Activated T-cell treated with anti-CD3 and anti-CD28 coated beads, Interleukin-2, amount 50 U/mL, for 1 hour (primary cell): ENCODE results near the gene SUGCT.
A peak's percentile ranks its signal among the peaks of the same experiment; 100 is the strongest.
"Not testable (repeated sequence)": the region's sequence is repeated elsewhere in the genome, so short reads cannot be mapped to it uniquely, and the experiment has no call there.

Experiments
- DNase-seq: peaks from one replicate; pipeline ENCODE4 v3.0.0-alpha.2; 2020

Gene SUGCT

DNA sequence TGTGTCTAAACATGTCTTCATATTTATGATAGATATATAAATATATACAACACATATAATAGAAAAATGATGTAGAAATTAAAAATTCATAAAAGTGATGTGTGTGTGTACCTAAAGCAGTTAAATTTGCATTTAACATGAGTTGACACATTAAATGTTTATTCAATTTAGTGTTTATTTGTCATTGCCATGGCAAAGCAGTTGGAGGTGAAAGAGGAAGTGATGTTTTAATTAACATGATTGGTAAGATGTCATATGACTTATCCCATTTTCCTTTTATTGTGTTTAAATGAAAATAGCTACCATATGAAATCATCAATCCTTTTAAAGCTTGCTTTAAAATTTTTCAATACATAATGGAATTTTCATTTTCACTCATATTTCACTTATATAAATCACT lies 452.6 kb downstream of the SUGCT start:
- DNase-seq, result no peak

DNA sequence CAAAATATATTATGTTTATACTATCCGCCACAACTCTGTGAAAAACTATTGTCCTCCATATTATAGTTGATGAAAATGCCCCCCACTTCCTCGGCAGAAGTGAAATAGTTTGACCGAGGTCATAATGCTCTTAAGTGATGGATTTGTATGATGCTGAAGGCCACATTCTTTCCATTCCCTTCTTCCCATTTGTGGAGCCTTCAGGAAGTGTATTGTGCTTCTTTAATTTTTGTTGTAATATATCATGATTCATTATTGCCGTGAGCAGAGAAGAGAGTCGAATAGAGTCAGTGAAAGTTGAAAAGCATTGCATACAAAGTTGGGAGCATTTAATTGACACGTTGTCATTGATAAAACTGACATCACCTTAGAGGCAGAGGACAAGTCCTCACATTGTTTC lies 460.3 kb downstream of the SUGCT start:
- DNase-seq, result no peak

DNA sequence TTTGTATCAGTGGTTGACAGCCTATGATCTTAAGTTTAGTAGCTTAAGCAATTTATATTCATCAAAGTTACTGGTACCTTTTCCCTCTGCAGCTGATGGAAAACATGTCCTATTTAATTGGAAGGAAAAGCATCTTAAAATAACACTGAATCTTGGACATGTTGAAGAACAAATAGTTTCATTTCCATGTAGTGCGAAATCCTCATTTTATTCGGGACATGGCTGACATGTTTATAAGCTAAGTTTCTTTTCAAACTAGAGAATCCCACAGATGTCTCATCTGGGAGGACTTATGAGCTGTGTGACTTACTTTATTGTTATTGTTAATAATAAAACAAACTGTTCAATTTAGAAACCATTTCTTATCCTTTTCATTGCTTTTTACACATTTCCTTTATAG lies 461.0 kb downstream of the SUGCT start:
- no peak for DNase-seq

DNA sequence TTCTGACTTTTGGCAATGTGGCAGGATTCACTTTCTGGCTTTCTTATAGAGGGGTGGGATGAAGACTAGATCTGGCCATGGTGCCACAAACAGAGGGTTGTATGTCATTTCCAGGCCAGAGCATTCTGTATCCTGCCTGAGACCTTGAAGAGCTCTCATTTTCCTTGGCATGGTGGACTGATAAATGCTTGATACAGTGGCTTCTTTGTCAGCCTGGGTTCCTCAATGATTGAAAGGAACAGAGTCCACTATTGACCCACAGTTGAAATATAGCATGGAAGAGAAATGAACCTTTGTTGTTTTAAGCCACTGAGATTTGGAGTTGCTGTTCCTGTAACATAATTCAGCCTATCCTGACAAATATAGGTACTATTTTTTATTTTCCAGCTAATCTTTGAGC lies 462.7 kb downstream of the SUGCT start:
- DNase-seq, result no peak

DNA sequence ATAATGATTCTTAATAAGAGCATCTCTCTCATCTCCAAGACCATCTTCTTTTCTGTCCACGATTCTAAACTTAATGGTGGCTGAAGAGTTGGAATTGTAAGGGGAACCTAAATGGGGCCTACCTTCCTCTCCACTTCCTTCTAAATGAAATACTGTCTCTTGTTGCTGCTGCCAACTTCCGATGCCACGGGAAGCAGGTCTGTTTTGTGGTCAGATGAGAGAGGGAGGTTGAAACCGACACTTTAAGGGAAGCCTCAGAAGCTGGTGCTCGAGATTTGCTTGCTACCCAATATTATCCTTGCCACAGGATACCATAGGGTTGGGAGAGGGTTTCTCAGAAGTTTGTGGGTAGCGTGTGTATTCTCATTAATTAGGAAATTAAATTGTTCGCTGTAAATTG lies 464.1 kb downstream of the SUGCT start:
- DNase-seq, result no peak

DNA sequence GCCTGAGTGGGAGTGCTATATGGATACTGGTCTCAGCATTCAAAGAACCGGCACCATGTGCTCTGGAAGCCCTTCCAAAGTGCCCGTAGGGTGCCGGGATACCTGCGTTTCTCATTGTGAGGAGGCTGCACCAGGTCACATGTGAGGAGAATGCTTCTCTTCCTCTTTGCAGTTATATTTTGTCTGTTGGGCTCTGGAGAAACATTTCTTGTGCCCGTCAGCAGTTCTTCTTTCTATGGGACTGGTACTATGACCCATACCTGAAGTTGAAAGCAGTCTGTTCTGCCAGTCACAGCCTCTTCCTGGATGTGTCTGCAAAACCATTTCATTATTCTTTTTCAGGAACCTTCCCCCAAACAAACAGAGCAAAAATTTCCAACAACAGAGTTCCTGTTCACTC lies 465.0 kb downstream of the SUGCT start:
- DNase-seq, result no peak

DNA sequence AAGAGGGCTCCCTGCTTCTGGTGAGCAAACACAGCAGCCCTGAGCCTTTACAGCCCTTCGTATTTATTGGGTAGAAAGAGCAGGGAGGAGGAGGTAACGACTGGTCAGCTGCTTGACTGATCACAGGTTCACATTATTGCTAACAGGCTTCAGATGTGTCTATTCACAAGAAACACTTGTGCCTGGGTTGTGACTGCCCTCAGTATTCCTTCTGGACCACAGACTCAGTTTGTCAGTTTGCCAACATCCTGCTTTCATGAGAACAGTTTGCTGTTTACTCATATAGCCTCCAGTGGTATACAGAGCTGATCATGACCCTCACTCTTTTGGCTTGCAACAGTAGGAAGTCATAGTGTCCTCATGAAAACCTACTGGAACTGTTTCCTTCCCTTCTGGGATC lies 467.5 kb downstream of the SUGCT start:
- DNase-seq, result not testable (repeated sequence)

DNA sequence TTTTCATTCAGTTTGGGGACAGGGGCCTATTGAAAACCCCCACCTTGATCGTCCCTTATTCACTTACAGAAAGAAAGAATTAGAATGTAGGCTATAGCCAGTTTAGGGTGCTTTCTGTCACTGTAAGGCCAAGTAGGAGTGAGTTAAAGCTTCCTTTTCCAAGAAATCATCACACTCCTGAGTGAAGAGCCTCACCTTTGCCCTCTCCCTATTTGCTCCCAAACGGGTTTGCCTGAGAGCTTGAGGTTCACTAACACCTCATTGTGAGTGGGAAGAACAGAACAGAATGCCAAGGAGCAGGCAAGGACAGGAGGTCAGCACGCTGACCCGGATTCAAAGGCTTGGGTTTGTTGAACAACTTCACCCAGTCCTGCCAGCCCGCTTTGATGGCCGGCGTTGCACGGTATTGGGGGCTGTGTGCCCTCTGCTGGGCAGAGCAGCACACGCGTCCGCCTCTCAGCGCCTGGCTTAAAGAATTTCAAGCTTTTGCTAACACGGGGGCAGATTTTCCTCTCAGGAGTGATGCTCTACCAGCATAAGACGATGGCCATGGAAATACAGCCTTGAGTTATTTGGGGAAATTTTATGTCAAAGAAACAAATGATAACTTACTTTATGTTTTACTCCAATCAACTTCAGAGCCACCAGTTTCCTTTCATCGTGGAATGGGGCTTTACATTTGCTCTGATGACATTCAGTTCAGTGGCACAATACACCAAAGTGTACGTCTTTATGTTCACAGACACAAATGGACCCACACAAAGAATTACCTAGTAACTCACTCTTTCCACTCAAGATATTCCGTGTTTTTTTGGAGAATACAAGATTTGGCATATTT lies 470.0 kb downstream of the SUGCT start:
- DNase-seq, result peak; percentile 16

DNA sequence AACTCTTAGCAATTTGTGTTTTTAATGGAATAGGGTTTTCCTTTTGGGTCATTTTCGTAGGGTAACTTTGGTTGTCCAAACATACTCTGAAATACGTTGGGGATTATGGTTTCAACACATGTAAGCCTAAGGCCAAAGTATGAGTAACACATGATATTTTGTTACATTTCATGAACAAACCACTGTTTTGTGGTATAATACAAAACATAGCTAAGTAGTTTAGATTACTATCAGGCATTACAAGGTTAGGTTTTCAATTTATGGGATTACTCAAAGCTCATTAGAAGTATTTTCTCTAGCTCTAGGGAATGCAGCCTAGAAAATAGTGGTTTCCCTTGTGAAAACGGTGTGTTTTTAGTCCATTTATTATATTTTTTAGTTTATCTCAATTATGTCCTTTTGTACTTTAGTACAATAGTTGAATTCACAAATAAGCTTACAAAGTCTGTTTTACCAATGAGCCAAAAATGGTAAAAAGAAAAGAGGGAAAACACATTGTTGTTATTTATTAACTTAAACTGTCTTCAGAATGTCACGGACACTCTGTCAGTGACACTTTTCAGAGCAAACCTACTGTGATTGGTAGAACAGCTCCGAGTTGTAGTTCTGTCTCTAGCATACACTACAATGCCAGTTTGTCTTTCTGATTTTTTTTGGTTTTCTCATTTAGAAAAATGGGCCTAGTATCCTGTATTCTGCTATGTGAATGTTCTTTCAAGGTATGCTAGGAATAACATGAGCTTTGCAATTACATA lies 473.7 kb downstream of the SUGCT start:
- no peak for DNase-seq

DNA sequence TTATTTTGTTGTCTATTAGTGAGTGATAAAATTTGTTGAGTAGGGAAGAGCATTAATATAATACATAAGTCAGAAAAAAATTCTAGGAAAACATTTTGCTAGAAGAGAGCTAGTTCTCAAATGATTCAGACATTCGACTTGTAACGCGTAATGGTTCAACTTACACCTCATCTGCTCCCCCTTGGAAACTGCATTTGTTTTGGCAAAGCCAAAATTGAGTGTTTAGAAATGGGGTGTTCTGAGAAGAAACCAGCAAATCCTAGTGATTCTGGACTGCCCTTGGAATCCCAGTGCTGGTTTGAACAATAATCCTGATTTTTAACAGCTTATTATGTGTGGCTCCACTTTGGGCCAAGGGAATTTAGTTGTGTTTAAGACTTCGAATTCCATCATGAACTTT lies 475.7 kb downstream of the SUGCT start:
- no peak for DNase-seq

DNA sequence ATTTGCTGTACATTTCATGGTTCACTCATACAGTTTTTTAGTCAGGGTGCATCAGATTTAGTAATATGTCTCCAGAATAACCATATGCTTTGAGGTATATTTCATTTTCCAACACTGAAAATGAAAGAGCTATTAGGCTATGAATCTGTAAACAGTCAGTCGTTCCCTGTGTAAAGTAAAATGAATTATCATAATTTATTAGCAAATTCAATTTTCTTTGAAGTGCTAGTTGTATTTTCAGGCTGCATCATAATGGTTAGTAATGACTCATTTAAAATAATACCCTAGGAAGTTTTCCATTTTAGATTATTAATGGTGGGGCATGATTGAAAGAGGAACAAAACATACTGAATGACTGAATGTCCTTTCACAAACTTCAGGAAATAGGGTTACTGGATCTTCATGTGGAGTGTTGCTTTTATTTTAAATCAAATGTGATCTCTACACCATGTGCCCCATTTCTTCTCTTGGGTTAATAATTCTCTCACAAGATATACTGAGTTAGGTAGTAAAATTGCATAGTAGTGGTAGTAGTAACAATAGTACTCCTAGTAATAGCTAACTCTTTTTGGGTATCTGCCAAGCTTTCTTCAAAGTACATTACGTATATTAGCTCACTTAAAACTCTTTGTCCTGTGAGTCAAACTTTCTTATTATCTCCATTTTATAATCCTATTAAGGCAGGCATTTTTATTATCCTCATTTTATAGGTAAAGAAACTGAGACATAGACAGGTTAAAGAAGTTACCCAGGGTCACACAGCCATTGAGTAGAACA lies 476.5 kb downstream of the SUGCT start:
- DNase-seq, result no peak

DNA sequence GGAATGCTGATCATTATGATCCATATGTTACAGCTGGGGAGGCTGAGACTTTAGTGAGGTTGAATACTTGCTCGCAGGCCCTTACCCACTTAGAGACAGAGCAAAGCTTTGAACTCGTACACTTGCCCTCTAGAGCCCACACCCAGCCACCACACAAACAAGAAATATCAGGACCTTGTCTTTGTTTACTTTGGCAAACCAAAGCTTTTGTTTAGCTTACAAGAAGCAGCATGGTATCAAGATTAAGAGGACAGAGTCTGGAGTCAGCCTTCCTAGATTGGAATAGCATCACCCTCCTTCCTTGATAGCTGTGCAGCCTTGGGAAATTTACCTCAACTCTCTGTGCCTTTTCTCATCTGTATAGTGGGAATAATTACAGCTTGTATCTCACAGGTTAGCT lies 477.5 kb downstream of the SUGCT start:
- DNase-seq, result no peak

DNA sequence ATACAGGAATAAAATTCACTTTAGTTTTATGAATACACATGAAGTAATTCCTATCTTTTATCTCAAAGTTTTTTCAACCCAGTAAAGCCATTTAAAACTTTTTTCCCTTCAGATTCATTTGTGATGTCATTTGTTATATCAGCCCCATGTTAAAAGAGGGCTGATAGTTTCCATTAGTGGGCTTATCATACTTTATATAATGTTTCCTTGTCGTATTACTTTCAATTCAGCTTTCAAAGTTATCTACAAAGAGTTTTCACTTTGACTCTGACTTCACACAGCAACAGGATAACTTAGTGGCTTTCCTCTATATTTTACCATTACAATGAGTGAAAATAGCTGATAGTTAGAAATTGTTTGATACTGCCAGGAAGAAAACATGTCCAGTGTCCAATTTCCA lies 484.8 kb downstream of the SUGCT start:
- DNase-seq, result no peak

DNA sequence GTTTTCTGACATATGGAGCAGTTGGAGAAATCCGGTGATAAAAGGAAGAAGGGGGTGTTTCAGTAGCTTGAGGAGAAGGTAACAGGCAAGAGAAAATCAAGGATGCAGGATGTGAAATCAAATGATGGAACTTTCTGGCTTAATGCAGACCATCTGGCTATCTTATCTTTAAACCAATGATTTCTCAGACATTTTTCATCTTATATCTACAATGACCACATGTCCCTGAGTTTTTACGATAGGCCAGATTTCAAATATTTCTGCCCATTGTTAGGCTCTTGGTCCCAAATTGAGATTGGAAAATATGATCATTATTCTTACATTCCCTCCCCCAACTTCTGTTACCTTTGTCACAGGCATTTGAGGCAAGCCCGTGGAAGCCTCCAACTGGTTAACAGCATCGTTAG lies 486.8 kb downstream of the SUGCT start:
- DNase-seq, result no peak

DNA sequence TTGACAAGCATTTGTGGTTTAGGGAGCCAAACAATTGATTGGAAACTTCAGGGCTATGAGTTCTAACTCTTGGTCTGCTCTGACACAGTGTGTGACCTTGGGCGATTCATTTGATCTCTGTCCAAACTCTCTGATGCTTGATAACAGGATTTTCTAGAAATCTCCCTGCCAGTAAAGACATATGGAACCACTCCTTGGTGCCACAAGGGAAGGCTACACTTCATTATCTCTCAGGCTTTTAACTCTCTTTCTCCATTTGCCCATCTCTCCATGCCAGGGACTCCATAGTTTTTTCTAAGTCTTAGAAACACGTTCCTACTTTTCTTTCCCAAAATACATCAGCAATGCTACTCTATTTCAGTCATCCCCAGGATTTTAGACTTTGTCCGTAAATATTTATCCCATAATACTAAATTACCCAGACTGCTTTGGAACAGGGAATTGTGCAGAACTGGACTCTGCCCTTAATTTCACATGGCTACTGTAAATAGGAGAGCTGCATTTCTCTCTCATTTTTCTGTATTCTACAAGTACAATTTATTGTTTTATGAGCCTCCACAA lies 488.2 kb downstream of the SUGCT start:
- DNase-seq, result no peak

DNA sequence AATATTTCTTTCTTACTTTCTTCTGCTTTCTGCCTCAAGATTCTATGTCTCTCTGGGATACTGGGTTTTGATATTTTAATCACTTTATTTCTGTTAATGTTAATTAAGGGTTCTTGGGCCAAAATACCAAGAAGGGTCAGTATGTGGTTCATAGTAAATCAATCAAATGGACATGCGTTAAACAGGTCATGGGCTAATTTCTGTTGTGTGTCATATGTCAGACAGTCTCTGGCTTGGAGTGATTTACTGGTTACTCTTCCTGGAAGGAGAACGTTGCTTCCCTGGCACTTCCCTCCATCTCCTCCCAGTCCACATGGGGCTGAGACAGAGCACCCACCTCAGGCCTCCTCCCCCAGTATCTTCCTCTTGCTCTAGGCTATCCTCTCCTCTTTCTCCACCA lies 489.1 kb downstream of the SUGCT start:
- no peak for DNase-seq

DNA sequence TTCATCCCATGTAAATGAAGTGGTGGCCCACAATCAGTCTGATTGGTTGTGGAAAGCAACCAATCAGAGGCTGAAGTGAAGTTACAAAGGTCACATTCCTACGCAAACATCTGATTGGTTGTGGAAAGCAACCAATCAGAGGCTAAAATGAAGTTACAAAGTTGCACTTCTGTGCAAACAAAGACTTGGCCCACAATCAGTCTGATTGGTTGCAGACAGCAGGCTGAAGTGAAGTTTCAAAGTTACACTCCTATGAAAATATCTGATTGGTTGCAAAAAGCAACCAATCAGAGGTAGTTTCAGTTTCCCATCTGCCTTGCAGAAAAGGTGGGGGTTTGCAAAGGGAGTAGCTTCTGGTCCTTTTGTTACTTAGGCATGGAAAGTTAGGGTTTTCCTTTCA lies 492.6 kb downstream of the SUGCT start:
- DNase-seq, result not testable (repeated sequence)

DNA sequence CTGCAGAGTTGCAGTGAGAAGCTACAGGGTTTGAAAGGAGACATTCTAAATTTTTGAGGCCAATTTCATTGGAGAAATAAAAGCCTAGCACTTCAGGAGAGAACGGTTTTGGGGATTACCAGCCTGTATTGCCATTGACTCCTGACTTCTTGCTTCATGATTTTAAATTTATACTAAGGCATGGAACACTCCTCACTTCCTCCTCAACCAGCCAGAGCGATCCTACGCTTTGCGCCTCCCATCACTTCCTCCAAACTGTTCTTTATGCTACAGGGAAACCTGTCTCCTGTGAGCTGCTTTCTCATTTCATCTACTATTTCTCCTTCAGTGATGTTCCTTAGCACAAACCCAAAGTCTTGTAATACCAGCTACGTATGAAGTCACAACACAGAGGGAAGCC lies 495.1 kb downstream of the SUGCT start:
- no peak for DNase-seq

DNA sequence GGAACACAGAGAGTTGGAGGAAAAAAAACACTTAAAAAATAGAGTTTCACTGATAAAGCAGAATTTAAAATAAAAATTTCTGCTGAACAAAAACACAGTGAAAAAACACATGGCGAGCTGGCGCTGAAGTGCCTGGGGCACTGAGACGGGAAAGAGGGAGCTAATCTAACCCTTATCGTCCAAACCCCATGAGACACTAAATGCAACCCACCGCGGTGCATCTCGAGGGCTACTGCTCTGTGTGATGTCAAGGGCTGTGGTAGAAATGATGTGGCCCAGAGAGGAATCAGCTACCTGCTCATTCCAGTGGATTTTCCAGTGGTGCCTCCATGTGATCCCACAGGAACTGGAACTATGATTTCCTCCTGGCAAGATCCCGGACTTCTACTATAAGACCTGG lies 499.3 kb downstream of the SUGCT start:
- DNase-seq, result no peak

DNA sequence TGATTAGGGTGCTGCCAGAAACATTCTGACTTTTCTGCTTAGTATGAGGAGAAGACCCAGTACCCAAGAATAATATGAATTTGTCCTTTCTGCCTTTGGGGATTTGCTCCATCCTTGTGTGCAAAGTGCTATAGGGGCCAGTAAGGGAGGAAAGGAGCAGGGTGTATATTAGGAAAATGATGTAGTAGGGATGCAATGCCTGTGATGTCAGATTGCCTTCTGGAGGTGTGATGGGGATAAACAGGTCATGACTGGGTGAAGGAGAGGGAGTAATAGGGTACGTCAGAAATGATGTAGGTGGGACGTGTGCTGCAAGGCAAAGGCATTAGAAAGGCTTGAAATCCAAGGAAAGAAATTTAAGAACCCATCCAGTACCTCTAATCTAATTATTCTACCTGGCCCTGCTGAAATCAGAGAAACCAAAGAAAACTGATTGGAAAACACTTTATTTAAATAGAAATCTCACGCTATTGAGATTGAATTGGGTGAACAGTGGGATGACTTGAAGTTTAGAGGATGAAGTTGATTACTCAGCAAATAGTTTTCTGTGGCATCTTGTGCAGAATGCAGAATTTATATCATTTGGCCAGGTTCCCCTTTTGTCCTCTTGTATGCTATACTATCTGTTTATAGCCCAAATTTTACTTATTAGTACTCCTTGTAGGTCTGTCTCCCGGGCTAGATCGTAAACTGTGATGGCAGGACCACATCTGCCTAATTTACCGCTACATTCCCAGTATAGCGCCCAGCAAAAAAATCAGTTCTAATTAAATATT lies 503.9 kb downstream of the SUGCT start:
- no peak for DNase-seq

DNA sequence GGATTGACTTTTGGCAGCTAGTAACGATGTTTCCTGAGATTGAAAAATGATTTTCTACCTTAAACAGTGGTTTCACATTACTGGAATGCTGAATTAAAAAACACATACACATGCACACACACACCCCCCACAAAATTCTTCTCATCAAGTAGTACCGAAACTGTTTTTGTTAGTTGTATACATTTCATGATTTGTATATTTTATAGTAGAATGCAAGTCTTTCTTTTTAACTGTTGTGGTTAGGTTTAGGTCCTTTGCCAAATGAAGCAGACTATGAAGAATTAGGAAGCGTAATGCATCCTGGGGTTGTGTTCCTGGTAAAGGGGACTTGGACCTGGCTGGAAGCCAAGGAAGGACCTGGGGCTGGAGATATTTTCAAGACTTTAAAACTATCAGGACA lies 505.8 kb downstream of the SUGCT start:
- DNase-seq, result no peak

DNA sequence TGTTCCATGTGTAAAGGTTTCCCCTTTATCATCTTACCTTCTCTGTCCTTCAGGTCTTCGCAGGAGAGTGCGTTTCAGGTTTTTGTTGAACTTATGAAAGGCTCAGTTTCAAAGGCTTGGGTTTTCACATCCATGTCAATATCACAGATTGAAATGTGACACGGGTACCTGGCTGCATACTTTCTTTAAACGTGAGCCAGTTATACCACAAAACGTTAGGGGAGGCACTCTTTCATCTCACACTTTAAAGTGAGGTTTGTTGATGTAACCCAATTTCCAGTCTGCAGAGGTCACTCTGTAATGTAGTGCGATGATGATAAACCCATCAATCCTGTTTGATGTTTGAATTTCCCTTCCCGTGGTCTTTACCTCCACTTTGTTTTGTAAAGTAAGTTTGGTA lies 506.9 kb downstream of the SUGCT start:
- no peak for DNase-seq

DNA sequence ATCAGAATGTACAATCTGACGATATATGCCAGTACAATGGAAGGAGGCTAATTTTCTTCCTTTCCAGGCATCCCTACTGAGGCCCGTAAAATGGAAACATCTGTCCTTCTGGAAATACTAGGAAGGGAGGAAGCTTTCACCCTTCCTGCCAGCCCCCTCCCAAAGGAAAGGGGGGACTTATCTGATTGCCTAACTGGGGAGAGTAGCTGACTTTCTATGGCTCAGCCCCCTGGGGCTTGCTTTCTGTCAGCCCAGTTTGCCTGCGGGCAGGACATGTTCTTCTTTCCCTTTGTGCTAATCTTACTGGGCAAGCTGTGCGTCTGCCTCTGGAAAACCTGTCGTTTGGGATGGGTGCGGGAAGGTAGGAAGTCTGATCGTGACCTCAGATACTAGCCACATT lies 508.9 kb downstream of the SUGCT start:
- DNase-seq, result no peak
